ENCODE results near the gene WIPI1. TPM values are rescaled to one million over a fixed set of nuclear protein-coding genes. Genes with fewer than 3 reads are reported as not detected.
"Not testable (repeated sequence)": the region's sequence is repeated elsewhere in the genome, so short reads cannot be mapped to it uniquely, and the experiment has no call there.

WIPI1 gene
- total RNA-seq, 2 experiments from 2014 or later = 45.5 to 47.7 TPM

- H3K27me3 Mint-ChIP-seq = no peaks in the 10 kb centered on the region
- no peaks in the 10 kb centered on the region for H3K9me3 Mint-ChIP-seq (ENCODE audit: low read depth)
- ATAC-seq (no peak), DNase-seq (no peak)
- CTCF ChIA-PET = interaction anchor here (1.0 to 10.9 kb wide), 11 partner anchors 25 to 167 kb away, joined by 3 to 119 read pairs (median 4); partner anchors contain the start of gene WIPI1
- H3K4me3 Mint-ChIP-seq = no peak overlapping the region
- no peak overlapping the region for H3K27ac Mint-ChIP-seq
- H3K36me3 Mint-ChIP-seq = peaks cover 58% of the 10 kb centered on the region
- H3K4me1 Mint-ChIP-seq = peaks cover 12% of the 10 kb centered on the region
Measured at GRCh38 chr17:68431045-68431608, 26.2 kb downstream of the WIPI1 start.

GRCh38 chr17:68429881-68430280 lies 27.4 kb downstream of the WIPI1 start:
- H3K27ac Mint-ChIP-seq = no peak overlapping the region
- CTCF ChIA-PET = interaction anchor here (0.5 kb wide), 1 partner anchor 375 kb away, joined by 4 read pairs; no protein-coding TSS in a partner anchor
- no peak overlapping the region for H3K4me3 Mint-ChIP-seq
- no peaks in the 10 kb centered on the region for H3K27me3 Mint-ChIP-seq
- peaks cover 6% of the 10 kb centered on the region for H3K4me1 Mint-ChIP-seq
- ATAC-seq = no peak
- H3K9me3 Mint-ChIP-seq (ENCODE audit: low read depth) = no peaks in the 10 kb centered on the region
- peaks cover 48% of the 10 kb centered on the region for H3K36me3 Mint-ChIP-seq
- no peak for DNase-seq

DNA sequence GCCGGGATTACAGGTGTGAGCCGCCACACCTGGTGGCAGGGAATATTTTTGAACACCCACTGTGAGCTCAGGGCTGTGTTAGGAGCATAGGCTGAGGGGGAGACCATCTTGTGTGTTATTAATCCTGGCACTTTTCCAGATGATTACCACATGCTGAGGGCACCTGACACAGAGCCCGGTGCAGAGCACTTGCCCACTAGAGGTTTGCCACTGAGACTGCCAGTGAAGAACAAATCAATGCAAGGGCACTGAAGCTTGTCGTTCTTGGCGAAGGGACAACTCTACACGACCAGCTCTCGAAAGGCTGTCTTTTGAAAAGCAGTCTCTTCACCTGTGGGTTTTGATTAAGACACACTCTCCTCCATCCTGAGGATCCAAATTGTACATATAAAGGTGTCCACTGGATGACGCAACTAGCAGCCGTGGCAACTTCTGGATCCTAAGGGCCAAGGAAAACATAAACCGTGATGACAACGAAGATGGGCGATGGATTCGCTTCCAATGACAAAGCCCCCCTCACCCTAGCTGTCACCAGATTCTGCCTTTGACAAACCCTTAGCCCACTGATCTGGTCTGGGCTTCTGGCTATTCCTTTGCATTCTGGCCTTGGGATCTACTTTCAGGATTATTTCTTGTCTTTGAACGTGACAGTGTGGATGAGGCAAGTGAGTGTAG lies 28.7 kb downstream of the WIPI1 start:
- Mint-ChIP-seq H3K4me1 (peaks cover 6% of the 10 kb centered on the region), H3K27ac (no peak overlapping the region), H3K27me3 (no peaks in the 10 kb centered on the region), H3K4me3 (no peak overlapping the region), H3K9me3 (ENCODE audit: low read depth) (no peaks in the 10 kb centered on the region), H3K36me3 (peaks cover 42% of the 10 kb centered on the region)
- DNase-seq (no peak), ATAC-seq (no peak)
- CTCF ChIA-PET = interaction anchor here (1.5 kb wide), 1 partner anchor 15 kb away, joined by 5 read pairs; no protein-coding TSS in a partner anchor

DNA sequence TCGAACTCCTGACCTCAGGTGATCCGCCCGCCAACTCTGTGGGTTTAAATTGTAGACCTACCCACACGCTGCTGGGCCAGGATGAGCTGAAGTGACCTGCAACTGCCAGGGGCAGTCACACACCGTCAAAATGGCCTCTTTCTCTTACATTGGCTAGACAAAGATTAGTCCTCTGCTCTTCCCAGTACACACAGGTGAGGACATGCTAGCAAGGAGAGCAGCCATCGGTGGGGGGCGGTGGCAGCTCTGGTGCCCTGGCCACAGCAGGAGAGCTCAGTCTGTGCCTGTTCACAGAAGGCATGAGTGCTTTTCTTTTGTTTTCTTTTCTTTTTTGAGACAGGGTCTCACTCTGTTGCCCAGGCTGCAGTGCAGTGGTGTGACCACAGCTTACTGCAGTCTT lies 29.7 kb downstream of the WIPI1 start:
- H3K27ac Mint-ChIP-seq = no peak overlapping the region
- no peak overlapping the region for H3K4me3 Mint-ChIP-seq
- CTCF ChIA-PET = interaction anchor here (0.6 to 1.5 kb wide), 2 partner anchors 9 to 14 kb away, joined by 4 to 5 read pairs; no protein-coding TSS in a partner anchor
- peaks cover 34% of the 10 kb centered on the region for H3K36me3 Mint-ChIP-seq
- H3K27me3 Mint-ChIP-seq = no peaks in the 10 kb centered on the region
- DNase-seq = no peak
- no peak for ATAC-seq
- peaks cover 6% of the 10 kb centered on the region for H3K4me1 Mint-ChIP-seq
- no peaks in the 10 kb centered on the region for H3K9me3 Mint-ChIP-seq (ENCODE audit: low read depth)

DNA sequence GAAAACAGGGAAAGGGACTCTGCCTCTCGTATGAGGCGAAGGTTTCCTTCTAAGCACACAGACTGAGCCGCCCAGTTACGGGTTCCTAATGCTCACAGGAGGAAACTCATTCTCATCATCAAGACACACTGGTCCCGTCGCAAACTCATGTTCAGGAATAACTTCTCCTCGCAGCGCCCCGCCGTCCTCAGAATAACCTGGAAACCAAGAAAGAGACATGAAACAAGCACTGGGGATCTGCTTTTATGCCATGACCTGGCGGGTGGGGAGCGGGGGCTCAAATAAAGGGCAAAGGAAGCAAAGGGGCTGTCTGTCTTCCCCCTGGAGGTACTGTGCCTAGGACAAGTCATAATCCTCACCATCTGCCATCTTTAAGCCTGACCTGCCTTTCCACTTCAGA lies 31.3 kb downstream of the WIPI1 start:
- CTCF ChIA-PET = no interaction called here
- ATAC-seq (no peak), DNase-seq (no peak)
- Mint-ChIP-seq H3K27ac (no peak overlapping the region), H3K36me3 (peaks cover 28% of the 10 kb centered on the region), H3K4me3 (no peak overlapping the region), H3K9me3 (ENCODE audit: low read depth) (no peaks in the 10 kb centered on the region), H3K27me3 (no peaks in the 10 kb centered on the region), H3K4me1 (no peaks in the 10 kb centered on the region)

DNA sequence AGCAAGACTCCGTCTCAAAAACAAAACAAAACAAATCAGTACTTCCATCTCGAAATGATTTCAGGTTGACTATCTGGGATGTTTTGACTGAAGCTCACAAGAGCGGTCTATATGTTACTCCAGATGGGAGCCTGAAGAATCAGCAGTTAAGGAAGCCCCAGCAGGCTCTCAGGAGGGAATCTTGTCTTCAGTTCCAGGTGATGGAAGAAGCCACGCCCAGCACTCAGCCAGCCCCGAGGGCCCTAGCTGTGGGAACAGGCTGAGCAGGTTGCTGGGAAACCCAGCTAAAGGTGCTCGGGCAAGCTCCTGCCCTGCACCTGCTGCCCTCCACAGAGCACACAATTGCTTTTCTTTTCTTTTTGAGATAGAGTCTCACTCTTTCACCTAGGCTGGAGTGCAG lies 32.4 kb downstream of the WIPI1 start:
- Mint-ChIP-seq H3K4me3 (no peak overlapping the region), H3K4me1 (no peaks in the 10 kb centered on the region), H3K9me3 (ENCODE audit: low read depth) (no peaks in the 10 kb centered on the region), H3K27me3 (no peaks in the 10 kb centered on the region), H3K27ac (no peak overlapping the region), H3K36me3 (peaks cover 31% of the 10 kb centered on the region)
- no peak for ATAC-seq
- DNase-seq = no peak
- CTCF ChIA-PET = interaction anchor here (1.1 to 1.6 kb wide), 2 partner anchors 12 to 165 kb away, joined by 3 to 4 read pairs; no protein-coding TSS in a partner anchor

- Mint-ChIP-seq H3K27ac (no peak overlapping the region), H3K4me1 (no peaks in the 10 kb centered on the region), H3K36me3 (peaks cover 34% of the 10 kb centered on the region), H3K27me3 (no peaks in the 10 kb centered on the region), H3K9me3 (ENCODE audit: low read depth) (no peaks in the 10 kb centered on the region), H3K4me3 (no peak overlapping the region)
- CTCF ChIA-PET = interaction anchor here (1.1 to 1.6 kb wide), 2 partner anchors 13 to 165 kb away, joined by 3 to 4 read pairs; no protein-coding TSS in a partner anchor
- no peak for ATAC-seq
- no peak for DNase-seq
Measured at GRCh38 chr17:68424203-68424602, 33.1 kb downstream of the WIPI1 start.

GRCh38 chr17:68423251-68423650 lies 34.0 kb downstream of the WIPI1 start:
- H3K27ac Mint-ChIP-seq = no peak overlapping the region
- H3K9me3 Mint-ChIP-seq (ENCODE audit: low read depth) = no peaks in the 10 kb centered on the region
- no peaks in the 10 kb centered on the region for H3K4me1 Mint-ChIP-seq
- CTCF ChIA-PET = no interaction called here
- no peak for ATAC-seq
- no peak for DNase-seq
- H3K4me3 Mint-ChIP-seq = no peak overlapping the region
- peaks cover 30% of the 10 kb centered on the region for H3K36me3 Mint-ChIP-seq
- no peaks in the 10 kb centered on the region for H3K27me3 Mint-ChIP-seq

DNA sequence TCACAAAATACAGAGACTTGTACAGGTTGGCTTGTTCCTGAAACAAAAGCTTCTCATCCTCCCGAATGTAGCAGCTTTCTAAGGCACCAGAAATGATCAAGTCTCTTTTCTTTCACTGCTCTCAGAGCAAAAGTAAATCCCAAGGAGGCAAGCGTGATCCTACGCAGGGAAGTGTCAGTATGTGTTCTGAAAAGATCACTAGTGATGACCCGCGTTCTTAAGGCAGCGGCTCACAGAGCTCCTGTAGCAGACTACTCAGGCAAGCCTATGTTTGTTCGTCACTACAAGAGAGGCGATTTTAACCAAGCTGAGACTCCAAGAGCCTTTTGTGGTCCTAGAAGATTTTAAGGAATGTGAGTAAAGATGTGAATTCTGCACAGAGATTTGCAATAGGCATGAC lies 34.5 kb downstream of the WIPI1 start:
- no peaks in the 10 kb centered on the region for H3K9me3 Mint-ChIP-seq (ENCODE audit: low read depth)
- H3K4me1 Mint-ChIP-seq = no peaks in the 10 kb centered on the region
- H3K36me3 Mint-ChIP-seq = peaks cover 33% of the 10 kb centered on the region
- no peak for DNase-seq
- H3K27ac Mint-ChIP-seq = no peak overlapping the region
- ATAC-seq = no peak
- H3K4me3 Mint-ChIP-seq = no peak overlapping the region
- H3K27me3 Mint-ChIP-seq = no peaks in the 10 kb centered on the region
- CTCF ChIA-PET = no interaction called here

GRCh38 chr17:68421486-68421885 lies 35.8 kb downstream of the WIPI1 start:
- ATAC-seq = no peak
- Mint-ChIP-seq H3K27me3 (no peaks in the 10 kb centered on the region), H3K36me3 (peaks cover 41% of the 10 kb centered on the region), H3K27ac (no peak overlapping the region), H3K4me3 (no peak overlapping the region), H3K4me1 (no peaks in the 10 kb centered on the region), H3K9me3 (ENCODE audit: low read depth) (no peaks in the 10 kb centered on the region)
- CTCF ChIA-PET = no interaction called here
- DNase-seq = no peak

- no peak for ATAC-seq
- H3K4me3 Mint-ChIP-seq = no peak overlapping the region
- no peak overlapping the region for H3K27ac Mint-ChIP-seq
- CTCF ChIA-PET = interaction anchor here (1.2 to 2.1 kb wide), 2 partner anchors 21 to 61 kb away, joined by 3 to 4 read pairs; no protein-coding TSS in a partner anchor
- H3K9me3 Mint-ChIP-seq (ENCODE audit: low read depth) = peaks cover 2% of the 10 kb centered on the region
- H3K36me3 Mint-ChIP-seq = peaks cover 52% of the 10 kb centered on the region
- H3K27me3 Mint-ChIP-seq = no peaks in the 10 kb centered on the region
- DNase-seq = no peak
- H3K4me1 Mint-ChIP-seq = peaks cover 6% of the 10 kb centered on the region
Measured at GRCh38 chr17:68420065-68420464, 37.2 kb downstream of the WIPI1 start.

DNA sequence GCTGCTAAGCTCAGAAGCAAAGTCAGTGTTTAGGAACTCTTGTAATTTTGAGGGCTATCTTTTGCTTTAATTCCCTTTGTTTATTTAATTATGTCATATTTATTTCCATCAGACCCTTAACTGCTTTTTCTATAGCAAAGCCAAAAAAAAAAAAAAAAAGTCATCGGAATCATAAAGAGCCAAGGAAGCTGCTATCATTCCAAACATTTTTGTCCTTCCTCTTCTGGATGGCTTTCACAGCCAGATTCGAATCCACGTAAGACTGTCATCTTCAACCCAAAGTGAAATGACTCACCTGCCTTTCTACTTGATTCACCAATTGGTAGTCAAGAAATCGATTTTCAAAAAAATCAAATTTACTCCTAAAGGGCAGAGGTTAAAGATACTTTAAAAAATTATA lies 38.4 kb downstream of the WIPI1 start:
- DNase-seq = no peak
- Mint-ChIP-seq H3K9me3 (ENCODE audit: low read depth) (peaks cover 2% of the 10 kb centered on the region), H3K4me1 (peaks cover 18% of the 10 kb centered on the region), H3K27ac (no peak overlapping the region), H3K4me3 (no peak overlapping the region), H3K36me3 (peaks cover 56% of the 10 kb centered on the region), H3K27me3 (no peaks in the 10 kb centered on the region)
- CTCF ChIA-PET = interaction anchor here (1.2 to 1.6 kb wide), 2 partner anchors 17 to 20 kb away, joined by 3 to 4 read pairs; no protein-coding TSS in a partner anchor
- ATAC-seq = no peak

DNA sequence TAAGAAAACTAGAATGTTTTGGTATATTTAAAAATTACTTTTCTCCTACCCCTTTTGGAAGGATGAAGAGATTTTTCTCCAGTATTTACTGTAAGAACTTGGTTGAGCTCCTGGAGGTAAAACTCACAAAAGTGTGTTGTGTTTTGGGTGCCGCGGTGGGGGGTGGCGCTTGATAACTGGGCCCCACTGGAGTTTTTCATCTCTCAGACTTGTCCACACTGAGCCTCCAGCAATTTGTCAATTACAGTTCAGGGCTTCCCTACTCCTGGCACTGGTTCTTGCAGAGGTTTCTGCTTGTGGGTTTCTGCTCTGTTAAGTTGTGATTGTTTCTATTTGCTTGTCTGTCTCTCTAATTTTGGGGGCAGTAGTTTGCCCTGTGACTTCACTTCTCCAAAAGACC lies 40.0 kb downstream of the WIPI1 start:
- Mint-ChIP-seq H3K4me1 (peaks cover 19% of the 10 kb centered on the region), H3K4me3 (no peak overlapping the region), H3K9me3 (ENCODE audit: low read depth) (peaks cover 2% of the 10 kb centered on the region), H3K27ac (no peak overlapping the region), H3K27me3 (no peaks in the 10 kb centered on the region), H3K36me3 (peaks cover 56% of the 10 kb centered on the region)
- CTCF ChIA-PET = interaction anchor here (1.0 kb wide), 1 partner anchor 19 kb away, joined by 4 read pairs; no protein-coding TSS in a partner anchor
- DNase-seq = no peak
- ATAC-seq = no peak

DNA sequence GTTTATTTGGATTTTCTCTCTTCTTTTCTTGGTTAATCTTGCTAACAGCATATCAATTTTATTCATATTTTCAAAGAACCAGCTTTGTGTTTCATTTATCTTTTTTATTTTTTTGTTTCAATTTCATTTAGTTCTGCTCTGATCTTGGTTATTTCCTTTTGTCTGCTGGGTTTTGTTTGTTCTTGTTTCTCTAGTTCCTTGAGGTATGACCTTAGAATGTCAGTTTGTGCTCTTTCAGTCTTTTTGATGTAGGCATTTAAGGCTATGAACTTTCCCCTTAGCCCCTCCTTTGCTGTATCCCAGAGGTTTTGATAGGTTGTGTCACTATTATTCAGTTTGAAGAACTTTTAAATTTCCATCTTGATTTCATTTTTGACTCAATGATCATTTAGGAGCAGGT lies 42.4 kb downstream of the WIPI1 start:
- DNase-seq; H3K27me3 Mint-ChIP-seq; H3K9me3 Mint-ChIP-seq (ENCODE audit: low read depth); ATAC-seq: not testable (repeated sequence)
- H3K27ac Mint-ChIP-seq = peak overlapping the region; percentile 87
- H3K4me1 Mint-ChIP-seq = peaks cover 19% of the 10 kb centered on the region
- H3K36me3 Mint-ChIP-seq = peaks cover 44% of the 10 kb centered on the region
- H3K4me3 Mint-ChIP-seq = peak overlapping the region; percentile 89
- CTCF ChIA-PET = interaction anchor here (1.3 to 2.8 kb wide), 4 partner anchors 13 to 21 kb away, joined by 5 to 9 read pairs (median 6); no protein-coding TSS in a partner anchor
